GM19193 (cell line): Measurements from ENCODE around the gene C1orf115.
A peak's percentile ranks its signal among the peaks of the same experiment; 100 is the strongest.

Source experiments
- POLR2A ChIP-seq: IDR thresholded peaks from 4 replicates; pipeline ENCODE4 v1.6.1; 2011; ENCODE audit not compliant: insufficient read depth, insufficient read length; ENCODE audit errors: extremely low read depth

C1orf115 gene

GRCh38 chr1:220706480-220706879 lies 16.3 kb downstream of the C1orf115 start:
- TF ChIP-seq POLR2A, result no peak

GRCh38 chr1:220707160-220707559 lies 17.0 kb downstream of the C1orf115 start:
- no peak for TF ChIP-seq POLR2A

DNA sequence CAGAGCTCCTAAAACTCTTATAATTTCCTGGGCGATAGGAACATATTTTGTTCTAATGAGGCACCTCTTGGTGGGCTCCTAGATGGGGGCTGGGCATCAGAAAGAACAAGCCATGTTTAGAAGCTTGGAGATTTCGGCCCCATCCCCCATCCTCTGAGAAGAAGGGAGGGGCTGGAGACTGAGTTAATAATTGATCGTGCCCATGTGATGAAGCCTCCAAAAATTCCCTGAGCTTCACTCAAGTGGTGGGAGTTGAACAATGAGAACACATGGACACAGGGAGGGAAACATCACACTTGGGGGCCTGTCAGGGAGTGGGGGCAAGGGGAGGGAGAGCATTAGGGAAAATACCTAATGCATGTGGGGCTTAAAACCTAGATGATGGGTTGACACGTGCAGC lies 18.1 kb downstream of the C1orf115 start:
- no peak for TF ChIP-seq POLR2A

DNA sequence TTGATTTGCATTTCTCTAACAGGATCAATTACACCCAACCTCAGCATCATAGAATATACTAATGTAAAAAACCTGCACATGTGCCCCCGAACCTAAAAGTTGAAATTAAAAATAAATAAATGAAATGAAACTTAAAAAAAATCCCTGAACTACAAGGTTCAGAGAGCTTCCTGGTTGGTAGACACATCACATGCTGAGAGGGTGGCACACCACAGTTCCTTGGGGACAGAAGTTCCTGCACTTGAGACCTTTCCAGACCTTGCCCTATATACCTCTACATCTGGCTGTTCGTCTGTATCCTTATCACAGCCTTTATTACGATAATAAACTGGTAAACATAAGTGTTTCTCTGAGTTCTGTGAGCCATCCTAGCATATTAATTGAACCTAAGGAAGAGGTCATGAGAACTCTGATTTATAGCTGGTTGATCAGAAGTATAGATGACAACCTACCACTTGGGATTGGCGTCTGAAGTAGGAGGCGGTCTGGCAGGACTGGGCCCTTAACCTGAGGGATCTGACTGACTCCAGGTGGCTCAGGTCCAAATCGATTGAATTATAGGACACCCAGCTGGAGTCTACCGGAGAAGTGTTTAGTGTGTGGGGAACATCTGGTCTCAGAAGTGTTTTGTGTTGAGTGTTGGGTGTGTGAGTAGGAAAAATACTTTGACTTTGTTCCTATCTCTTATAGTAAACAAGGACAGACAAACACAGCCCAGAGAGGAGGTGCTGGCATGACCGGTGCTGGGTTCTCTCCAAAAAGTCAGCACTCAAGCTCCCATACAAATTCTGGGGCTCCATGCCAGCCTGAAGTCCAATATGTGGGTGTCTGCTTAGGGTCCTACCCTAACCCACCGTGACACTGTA lies 19.0 kb downstream of the C1orf115 start:
- TF ChIP-seq POLR2A, result no peak

GRCh38 chr1:220710333-220710732 lies 20.2 kb downstream of the C1orf115 start:
- TF ChIP-seq POLR2A, result no peak

GRCh38 chr1:220711056-220711809 lies 21.1 kb downstream of the C1orf115 start:
- TF ChIP-seq POLR2A, result no peak

GRCh38 chr1:220717800-220718640 lies 27.9 kb downstream of the C1orf115 start:
- peak; percentile 28 for TF ChIP-seq POLR2A

DNA sequence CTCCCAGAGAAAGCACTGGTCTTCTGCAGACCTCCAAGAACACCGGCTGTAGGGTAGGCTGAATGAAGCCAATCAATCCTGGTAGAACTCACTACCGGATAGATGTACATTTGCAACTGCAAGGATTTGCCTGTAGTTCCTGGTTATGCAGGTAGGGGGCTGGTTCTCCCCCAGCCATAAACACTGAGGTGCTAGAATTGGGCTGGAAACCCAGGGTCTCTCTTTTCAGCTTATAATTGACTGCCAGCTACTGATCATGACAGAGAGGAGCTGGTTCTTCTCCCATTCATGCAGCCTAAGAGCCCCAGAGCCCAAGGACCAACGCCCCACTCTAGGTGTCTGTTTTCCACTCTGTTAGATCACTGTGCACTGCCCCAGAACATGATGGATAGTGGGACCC lies 36.5 kb downstream of the C1orf115 start:
- no peak for TF ChIP-seq POLR2A

GRCh38 chr1:220727519-220727918 lies 37.4 kb downstream of the C1orf115 start:
- TF ChIP-seq POLR2A, result no peak

- TF ChIP-seq POLR2A, result no peak
These were observed 40.3 kb downstream of the C1orf115 start for GRCh38 chr1:220730486-220730885.

DNA sequence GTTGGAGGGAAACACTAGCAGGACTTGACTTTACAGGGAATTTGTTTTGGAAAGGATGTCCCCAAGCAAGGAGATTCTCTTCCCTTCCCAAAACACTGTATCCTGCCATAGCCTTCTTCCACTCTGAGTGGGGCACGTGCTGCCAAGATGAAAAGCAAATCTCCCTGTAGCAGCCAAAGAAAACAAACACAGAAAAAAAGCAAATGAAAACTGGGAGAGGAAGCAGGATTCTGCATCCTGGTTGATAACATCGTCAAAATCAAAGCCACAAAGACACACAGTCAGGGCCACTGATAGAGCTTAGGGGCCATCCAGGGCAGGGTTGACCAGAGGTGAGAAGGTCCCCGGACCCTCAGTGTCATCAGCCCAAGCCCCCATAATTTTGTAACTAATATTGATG lies 42.0 kb downstream of the C1orf115 start:
- TF ChIP-seq POLR2A, result no peak

DNA sequence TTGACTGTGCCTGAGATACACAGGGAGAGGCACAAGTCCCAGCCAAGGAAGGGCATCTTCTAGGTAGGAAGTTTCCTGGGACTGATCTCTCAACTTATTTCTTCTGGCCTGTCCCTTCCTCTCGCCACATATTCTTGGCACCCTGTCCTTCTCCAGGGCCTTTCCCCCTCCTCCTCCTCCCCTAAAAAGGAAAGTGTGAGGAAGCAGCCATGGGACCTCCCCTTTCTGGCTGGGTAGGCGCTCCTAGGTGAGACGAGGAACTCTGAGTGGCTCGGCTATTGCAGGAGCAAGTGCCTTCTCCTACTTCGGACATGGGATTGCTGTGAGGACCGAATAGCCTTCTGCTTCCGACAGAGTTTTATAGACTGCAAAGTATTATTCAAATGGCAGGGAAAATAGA lies 42.5 kb downstream of the C1orf115 start:
- no peak for TF ChIP-seq POLR2A

GRCh38 chr1:220733086-220733601 lies 43.0 kb downstream of the C1orf115 start:
- TF ChIP-seq POLR2A, result no peak

- no peak for TF ChIP-seq POLR2A
These were observed 44.6 kb downstream of the C1orf115 start for GRCh38 chr1:220734571-220735326.
